Fibroblast of the conjunctiva (primary cell): ENCODE measurements around the gene MKNK2.
A peak's percentile ranks its signal among the peaks of the same experiment; 100 is the strongest.

ENCODE experiments used
- DNase-seq: peaks from one replicate; pipeline ENCODE4 v3.0.0-alpha.2; 2010; ENCODE audit warnings: low read depth

Gene MKNK2

GRCh38 chr19:2032296-2032941, 18.6 kb downstream of the MKNK2 start:
- DNase-seq = peak; percentile 84

- peak; percentile 84 for DNase-seq
These were observed 23.7 kb downstream of the MKNK2 start for GRCh38 chr19:2027361-2027760.

- DNase-seq = no peak
These were observed 24.3 kb downstream of the MKNK2 start for GRCh38 chr19:2026770-2027169.

DNA sequence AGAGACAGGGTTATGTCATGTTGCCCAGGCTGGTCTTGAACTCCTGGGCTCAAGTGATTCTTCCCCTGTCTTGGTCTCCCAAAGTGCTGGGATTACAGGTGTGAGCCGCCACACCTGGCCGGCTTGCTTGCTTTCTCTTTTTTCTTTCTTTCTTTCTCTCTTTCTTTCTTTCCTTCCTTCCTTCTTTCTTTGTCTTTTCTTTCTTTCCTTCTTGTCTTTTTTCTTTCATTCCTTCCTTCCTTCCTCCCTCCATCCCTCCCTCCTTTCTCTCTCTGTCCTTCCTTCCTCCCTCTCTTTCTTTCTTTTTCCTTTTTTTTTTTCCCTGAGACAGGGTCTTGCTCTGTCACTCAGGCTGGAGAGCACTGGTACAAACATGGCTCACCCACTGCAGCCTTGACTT, 28.8 kb downstream of the MKNK2 start:
- DNase-seq = no peak

DNA sequence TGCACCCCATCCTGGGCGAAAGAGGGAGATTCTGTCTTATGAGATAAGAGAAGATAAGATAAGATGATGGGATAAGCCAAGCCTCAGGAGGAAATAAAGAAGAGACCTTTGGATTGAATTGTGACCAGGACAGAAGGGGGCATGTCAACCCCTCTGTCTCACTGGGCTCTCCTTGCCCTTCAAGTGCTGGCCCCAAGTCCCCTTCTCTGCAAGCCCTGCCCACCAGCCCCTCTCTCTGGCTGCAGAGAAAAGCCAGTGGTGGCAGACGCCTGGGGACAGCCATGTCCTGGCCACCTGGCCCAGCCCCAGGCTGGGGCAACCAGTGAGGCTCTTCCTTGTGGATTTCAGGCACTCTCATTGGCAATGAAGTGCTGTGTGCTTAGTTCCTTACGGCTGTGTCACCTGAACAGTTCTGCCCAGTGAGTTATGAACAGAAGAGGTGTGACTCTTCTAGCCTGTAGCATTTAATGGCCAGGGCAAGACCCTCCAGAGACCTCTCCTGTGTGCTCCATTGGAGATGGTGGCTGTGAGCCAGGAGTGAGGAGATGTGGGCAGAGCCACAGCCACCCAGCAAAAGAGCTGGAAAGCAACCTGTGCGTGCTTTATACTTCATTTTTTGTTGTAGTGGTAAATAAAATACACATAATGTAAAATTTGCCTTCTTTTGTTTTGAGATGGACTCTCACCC, 29.4 kb downstream of the MKNK2 start:
- no peak for DNase-seq

DNA sequence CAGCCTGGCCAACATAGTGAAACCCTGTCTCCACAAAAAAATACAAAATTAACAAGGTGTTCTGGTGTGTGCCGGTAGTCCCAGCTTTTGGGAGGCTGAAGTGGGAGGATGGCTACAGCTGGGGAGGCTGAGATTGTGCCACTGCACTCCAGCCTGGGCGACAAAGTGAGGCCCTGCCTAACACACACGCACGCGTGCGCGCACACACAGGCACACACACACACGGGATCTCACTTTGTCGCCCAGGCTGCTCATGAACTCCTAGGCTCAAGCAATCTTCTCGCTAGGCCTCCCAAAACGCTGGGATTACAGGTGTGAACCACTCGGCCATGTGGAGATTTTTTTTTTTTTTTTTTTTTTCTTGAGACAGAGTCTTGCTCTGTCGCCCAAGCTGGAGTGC, 32.3 kb downstream of the MKNK2 start:
- DNase-seq = no peak

DNA sequence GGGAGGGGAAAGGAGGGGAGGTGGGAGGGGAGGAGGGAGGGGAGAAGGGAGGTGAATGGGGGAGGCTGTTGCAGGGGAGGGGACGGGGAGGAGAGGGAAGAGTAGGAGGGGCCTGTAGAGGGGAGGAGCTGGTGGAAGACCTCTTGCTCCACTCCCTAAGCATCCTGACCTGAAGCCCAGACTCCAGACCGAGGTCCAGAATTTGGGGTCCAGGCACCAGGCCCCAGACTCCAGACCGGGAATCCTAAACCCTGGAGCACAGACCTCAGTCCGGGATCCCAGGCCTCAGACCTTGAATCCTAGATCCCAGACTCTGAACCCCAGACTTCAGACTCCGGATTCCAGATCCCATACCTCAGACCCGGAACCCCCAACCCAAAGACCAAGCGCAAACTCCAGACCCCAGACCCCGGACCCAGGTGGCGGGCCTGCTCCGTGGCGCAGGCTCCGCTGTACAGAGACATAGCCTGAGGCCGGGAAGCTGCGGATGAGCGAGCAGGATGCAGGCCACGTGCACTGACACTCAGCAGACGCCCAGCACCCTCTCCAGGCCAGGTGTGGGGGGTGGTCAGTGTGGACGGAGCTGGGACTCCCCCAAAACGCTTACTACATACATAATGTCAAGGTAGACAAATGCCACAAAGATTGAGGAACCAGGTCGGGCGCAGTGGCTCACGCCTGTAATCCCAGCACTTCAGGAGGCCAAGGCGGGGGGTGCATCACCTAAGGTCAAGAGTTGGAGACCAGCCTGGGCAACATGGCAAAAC, 34.8 kb downstream of the MKNK2 start:
- peak; percentile 86 for DNase-seq

DNA sequence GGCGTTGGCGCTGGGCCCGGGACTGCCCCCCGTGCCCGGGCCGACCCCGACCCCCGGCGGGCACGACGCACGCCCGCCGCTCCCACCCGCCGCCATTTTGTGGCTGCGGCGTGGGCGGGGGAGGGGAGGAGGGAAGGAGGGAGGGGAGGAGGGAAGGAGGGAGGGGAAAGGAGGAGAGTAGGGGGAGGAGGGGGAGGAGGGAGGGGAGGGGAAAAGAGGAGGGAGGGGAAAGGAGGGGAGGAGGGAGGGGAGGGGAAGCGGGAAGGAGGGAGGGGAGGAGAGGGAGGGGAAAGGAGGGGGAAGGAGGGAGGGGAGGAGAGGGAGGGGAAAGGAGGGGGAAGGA, 35.5 kb downstream of the MKNK2 start, which contains the start of gene BTBD2:
Gene BTBD2, minus strand, starts transcription at position 107 of the 343 bp plus-strand sequence. Its CDS starts 11 bp downstream, at position 96.
- DNase-seq = peak; percentile 71

- no peak for DNase-seq
These were observed 36.1 kb downstream of the MKNK2 start for GRCh38 chr19:2014731-2015607.

GRCh38 chr19:2014131-2014571, 36.9 kb downstream of the MKNK2 start:
- DNase-seq = no peak

DNA sequence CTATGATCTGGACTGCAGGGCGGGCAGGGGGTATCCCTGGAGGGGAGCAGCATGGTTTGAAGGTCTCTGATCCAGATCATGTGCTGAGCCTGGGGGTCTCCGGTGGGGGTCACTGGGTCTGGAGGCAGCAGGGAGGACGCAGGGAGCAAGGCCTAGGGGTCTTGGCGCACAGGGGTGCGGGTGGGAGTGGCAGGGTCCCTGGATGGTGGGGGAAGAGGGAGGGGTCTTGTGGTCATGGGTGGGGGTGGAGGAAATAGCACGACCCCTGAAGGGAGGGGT, 37.4 kb downstream of the MKNK2 start:
- no peak for DNase-seq

DNA sequence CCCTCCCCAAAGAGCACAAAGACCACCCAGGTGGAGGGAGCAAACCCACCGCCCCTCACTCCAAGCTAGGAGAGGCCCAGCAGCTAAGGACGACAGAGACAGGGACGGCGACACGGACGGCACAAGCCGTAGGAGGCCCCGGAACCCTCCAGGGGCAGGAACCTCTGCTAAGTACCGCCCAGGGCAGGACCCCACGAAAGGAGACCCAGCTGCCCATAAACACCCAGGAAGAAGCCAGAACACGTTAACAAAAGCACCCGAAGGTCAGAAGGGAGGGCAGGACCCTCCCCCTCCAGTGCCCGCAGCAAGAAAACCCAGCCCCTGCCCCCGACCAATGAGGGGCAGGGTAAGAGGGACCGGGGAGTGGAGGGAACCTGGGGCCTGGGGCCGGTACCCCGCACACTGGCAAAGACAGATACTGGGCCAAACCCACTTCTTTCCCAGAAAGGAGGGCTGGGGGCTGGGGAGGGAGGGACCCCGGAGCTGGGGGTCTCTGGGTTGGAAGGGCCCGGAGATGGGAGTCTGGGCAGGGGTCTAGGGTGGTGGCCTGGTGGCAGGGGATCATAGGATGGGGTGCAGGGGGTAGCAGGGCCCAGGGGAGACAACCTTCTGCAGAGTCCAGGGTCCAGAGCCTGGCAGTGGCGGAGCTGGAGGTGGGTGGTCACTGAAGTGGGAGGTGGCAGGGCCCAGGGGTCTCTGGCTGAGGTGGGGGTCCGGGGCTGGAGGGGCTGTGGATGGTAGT, 37.9 kb downstream of the MKNK2 start:
- no peak for DNase-seq

DNA sequence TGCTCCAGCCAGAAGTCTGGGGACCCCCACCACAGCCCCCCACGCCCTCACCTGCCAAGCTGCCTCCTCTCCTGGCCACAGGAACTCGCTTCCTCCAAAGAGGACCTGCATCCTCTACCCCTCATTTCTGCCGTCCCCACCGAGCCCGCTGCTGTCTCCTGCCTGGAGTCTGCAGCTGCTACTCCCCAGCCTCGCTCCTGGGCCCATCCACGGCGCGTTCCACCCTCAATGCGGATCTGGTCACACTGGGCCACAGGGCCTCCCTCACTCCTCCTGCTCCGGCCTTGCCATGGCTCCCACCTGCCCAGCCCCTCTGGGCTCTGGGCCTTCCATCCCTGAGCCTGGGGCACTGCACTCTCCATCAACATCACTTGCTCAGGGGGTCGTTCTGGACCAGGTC, 39.9 kb downstream of the MKNK2 start:
- no peak for DNase-seq

- DNase-seq = no peak
These were observed 40.8 kb downstream of the MKNK2 start for GRCh38 chr19:2010135-2010668.

GRCh38 chr19:2003874-2004273, 47.2 kb downstream of the MKNK2 start:
- no peak for DNase-seq

DNA sequence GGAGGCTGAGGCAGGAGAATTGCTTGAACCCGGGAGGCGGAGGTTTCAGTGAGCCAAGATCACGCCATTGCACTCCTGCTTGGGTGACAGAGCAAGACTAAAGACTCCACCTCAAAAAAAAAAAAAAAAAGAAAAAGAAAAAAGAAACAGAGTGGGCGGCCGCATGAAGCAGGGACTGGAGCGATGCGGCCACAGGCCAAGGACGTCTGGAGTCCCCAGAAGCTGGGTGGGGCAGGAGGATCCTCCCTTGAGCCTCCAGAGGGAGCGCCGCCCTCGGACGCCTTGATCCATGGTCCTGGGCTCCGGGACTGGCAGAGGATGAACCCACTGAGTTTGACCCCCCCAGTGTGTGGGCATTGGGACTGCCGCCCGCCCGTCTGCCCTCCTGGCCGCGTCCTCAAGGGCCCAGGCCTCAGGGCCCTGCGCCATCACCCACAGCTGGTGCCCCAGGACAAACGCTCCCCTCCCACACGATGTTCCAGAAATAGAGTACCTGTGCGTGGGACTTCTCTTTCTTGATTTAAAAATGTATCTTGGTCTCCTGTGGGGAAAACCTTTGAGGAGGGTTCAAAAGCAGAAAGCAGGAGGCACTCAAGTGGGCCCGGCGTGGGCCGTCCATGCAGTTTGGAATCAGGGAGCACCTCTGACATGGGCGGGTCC, 51.1 kb downstream of the MKNK2 start:
- no peak for DNase-seq

GRCh38 chr19:1998712-1999708, 52.0 kb downstream of the MKNK2 start:
- no peak for DNase-seq

DNA sequence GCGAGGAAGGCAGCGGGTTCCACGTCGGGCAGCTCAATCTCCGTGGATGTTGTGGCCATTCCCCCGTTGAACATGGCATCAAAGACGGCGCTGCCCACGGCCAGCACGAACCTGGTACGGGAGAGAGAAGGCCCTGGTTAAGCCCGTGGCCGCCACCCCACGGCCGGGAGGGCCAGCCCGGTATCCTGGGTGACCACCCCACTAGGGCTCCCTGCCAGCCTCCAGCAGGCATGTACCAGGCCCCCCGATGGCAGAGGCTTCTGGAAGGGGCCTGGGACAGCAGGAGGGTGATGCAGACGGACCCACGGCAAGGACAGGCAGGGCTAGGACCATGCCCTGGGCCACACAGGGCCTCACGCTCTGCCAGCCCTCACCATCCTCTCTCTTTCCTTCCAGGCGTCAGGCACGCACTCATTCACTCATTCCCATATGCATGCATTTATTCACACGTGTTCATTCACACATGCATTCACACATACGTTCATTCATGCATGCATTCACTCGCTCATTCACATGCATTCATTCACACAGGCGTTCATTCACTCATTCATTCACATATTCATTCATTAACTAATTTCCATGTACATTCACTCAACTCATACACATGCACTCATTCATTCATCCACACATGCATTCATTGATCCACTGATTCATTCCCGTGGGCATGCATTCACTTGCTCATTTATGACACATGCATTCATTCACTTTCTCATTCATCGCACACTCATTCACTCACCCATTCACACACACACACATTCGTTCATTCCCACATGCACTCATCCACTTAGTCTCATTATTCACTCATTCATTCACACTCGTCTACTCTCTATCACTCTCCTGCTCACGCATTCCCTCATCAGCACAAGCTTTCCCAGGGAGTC, 53.5 kb downstream of the MKNK2 start:
- DNase-seq = no peak
